C4-2B (cell line): ENCODE data around the gene CD3E.

Source experiments
- CTCF ChIP-seq: fragments of 450-650 bp; conservative IDR thresholded peaks from 2 replicates; pipeline ENCODE4 v1.5.1; 2017; ENCODE audit warnings: mild to moderate bottlenecking
- ZFX ChIP-seq: fragments of 450-650 bp; IDR thresholded peaks from 2 replicates; pipeline ENCODE4 v1.6.1; 2017

DNA sequence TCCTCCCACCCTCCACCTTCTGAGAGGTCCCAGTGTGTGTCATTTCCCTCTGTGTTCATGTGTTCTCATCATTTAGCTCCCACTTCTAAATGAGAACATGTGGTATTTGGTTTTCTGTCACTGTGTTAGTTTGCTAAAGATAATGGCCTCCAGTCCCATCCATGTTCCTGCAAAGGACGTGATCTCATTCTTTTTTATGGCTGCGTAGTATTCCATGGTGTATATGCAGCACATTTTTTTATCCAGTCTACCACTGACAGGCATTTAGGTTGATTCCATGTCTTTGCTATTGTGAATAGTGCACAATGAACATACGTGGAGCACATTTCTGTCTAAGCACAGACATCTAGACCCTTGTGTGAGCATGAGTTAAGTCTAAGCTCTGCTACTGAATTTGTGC is 5.7 kb downstream of the CD3E start:
- TF ChIP-seq ZFX (no peak), CTCF (no peak)
